Thoracic aorta (tissue), 2 donors: Measurements from ENCODE around the gene KANSL1L. TPM values are rescaled to one million over a fixed set of nuclear protein-coding genes. Genes with fewer than 3 reads are reported as not detected.
"Not testable (repeated sequence)": the region's sequence is repeated elsewhere in the genome, so short reads cannot be mapped to it uniquely, and the experiment has no call there.

Experiments used
- ATAC-seq: fragments of 150-250 bp; one replicate; pipeline ENCODE4 v1.8.0; 2017; ENCODE audit warnings: low read depth; ENCODE audit not compliant: insufficient number of reproducible peaks, low FRiP score
- DNase-seq: peaks from one replicate; pipeline ENCODE4 v3.0.0-alpha.2; 2020; ENCODE audit warnings: low spot score
- H3K27ac ChIP-seq, 2 donors: fragments of 200-600 bp; sonication (generic); 1 replicate in 1 of 2; 2 replicates in 1 of 2; pipeline ENCODE4 v1.5.1; 2016; ENCODE audit warnings: mild to moderate bottlenecking in 2 of 2, moderate library complexity in 2 of 2
- H3K27me3 ChIP-seq: fragments of 200-600 bp; sonication (generic); replicated peaks from 2 replicates; pipeline ENCODE4 v1.6.0; 2016; ENCODE audit warnings: mild to moderate bottlenecking; ENCODE audit not compliant: insufficient read depth
- H3K36me3 ChIP-seq: fragments of 200-600 bp; sonication (generic); one replicate; pipeline ENCODE4 v1.5.1; 2016
- H3K4me1 ChIP-seq, 2 donors: fragments of 200-600 bp; sonication (generic); 1 replicate in 1 of 2; 2 replicates in 1 of 2; pipeline versions ENCODE4 v1.5.1 to v1.6.0; 2016; ENCODE audit warnings: low read depth in 2 of 2, mild to moderate bottlenecking in 1 of 2; ENCODE audit not compliant: control insufficient read depth in 1 of 2
- H3K4me3 ChIP-seq: fragments of 200-600 bp; sonication (generic); 2 replicates; pipeline ENCODE4 v1.5.1; 2016; ENCODE audit warnings: mild to moderate bottlenecking
- H3K9me3 ChIP-seq: fragments of 200-600 bp; sonication (generic); 2 replicates; pipeline ENCODE4 v1.5.1; 2016
- CTCF ChIP-seq: fragments of 200-600 bp; sonication (generic); IDR thresholded peaks from one replicate; pipeline ENCODE4 v1.5.1; 2019; ENCODE audit warnings: antibody characterized with exemption
- total RNA-seq, 2 donors: library from RNA; depleted of rRNA; stranded (reverse); fragments of >200 nt; gene quantifications; one replicate each; pipeline versions ENCODE4 v1.1.0 to v1.2.3, GENCODE V29; 2016

KANSL1L gene
- total RNA-seq, 2 donors from 2014 or later: 35.1 to 77.2 TPM

GRCh38 chr2:210188190-210188589 is 17.0 kb upstream of the KANSL1L start:
- DNase-seq: no peak
- Histone ChIP-seq H3K27ac (no peak overlapping the region), H3K4me3 (no peak overlapping the region), H3K36me3 (peaks cover 22% of the 10 kb centered on the region), H3K27me3 (no peaks in the 10 kb centered on the region), H3K4me1 (no peaks in the 10 kb centered on the region), H3K9me3 (peaks cover 17% of the 10 kb centered on the region)
- no peak for ATAC-seq
- TF ChIP-seq CTCF: no peak

- H3K27ac ChIP-seq, DNase-seq, H3K4me3 ChIP-seq, H3K27me3 ChIP-seq, ATAC-seq: not testable (repeated sequence)
- peaks cover 26% of the 10 kb centered on the region for H3K36me3 ChIP-seq
- peaks cover 9 to 13% of the 10 kb centered on the region in 2 donors for H3K4me1 ChIP-seq
- peaks cover 17% of the 10 kb centered on the region for H3K9me3 ChIP-seq
Measured at GRCh38 chr2:210183936-210184335, 12.7 kb upstream of the KANSL1L start.

GRCh38 chr2:210181606-210182088 is 10.4 kb upstream of the KANSL1L start:
- H3K27ac ChIP-seq, H3K4me3 ChIP-seq, DNase-seq, H3K27me3 ChIP-seq, ATAC-seq: not testable (repeated sequence)
- Histone ChIP-seq H3K4me1 (peaks cover 9 to 13% of the 10 kb centered on the region in 2 donors), H3K9me3 (peaks cover 17% of the 10 kb centered on the region), H3K36me3 (peaks cover 16% of the 10 kb centered on the region)

- H3K27ac ChIP-seq, ATAC-seq, H3K4me3 ChIP-seq, H3K27me3 ChIP-seq, DNase-seq: not testable (repeated sequence)
- H3K9me3 ChIP-seq: peaks cover 15% of the 10 kb centered on the region
- peaks cover 11% of the 10 kb centered on the region for H3K36me3 ChIP-seq
- H3K4me1 ChIP-seq: peaks cover 9 to 13% of the 10 kb centered on the region in 2 donors
Measured at GRCh38 chr2:210181033-210181605, 9.9 kb upstream of the KANSL1L start.

GRCh38 chr2:210180477-210180876 is 9.3 kb upstream of the KANSL1L start:
- Histone ChIP-seq H3K27me3 (no peaks in the 10 kb centered on the region), H3K9me3 (peaks cover 15% of the 10 kb centered on the region), H3K4me3 (no peak overlapping the region), H3K36me3 (peaks cover 10% of the 10 kb centered on the region), H3K27ac (no peak overlapping the region), H3K4me1 (peaks cover 9 to 13% of the 10 kb centered on the region in 2 donors)
- no peak for TF ChIP-seq CTCF
- ATAC-seq (no peak), DNase-seq (no peak)

GRCh38 chr2:210179351-210179990 is 8.3 kb upstream of the KANSL1L start:
- H3K4me3 ChIP-seq: no peak overlapping the region
- H3K27ac ChIP-seq: no peak overlapping the region
- H3K4me1 ChIP-seq: peaks cover 9 to 13% of the 10 kb centered on the region in 2 donors
- ATAC-seq (no peak), DNase-seq (no peak)
- H3K9me3 ChIP-seq: peaks cover 7% of the 10 kb centered on the region
- peaks cover 7% of the 10 kb centered on the region for H3K36me3 ChIP-seq
- no peaks in the 10 kb centered on the region for H3K27me3 ChIP-seq
- no peak for TF ChIP-seq CTCF
